Trophoblast cell (in vitro differentiated cells and primary cell): Measurements from ENCODE around the gene ZNF217.
"Not testable (repeated sequence)": the region's sequence is repeated elsewhere in the genome, so short reads cannot be mapped to it uniquely, and the experiment has no call there.

Source experiments
- DNase-seq, 2 donors: peaks; one replicate each; pipeline ENCODE4 v3.0.0-alpha.2; 2016
- H2AFZ ChIP-seq: 2 replicates; pipeline ENCODE4 v1.6.1; 2013; ENCODE audit warnings: low read length, moderate library complexity, mild to moderate bottlenecking; ENCODE audit not compliant: insufficient read depth, poor library complexity
- H2AK5ac ChIP-seq: 2 replicates; pipeline ENCODE4 v1.6.1; 2013; ENCODE audit warnings: mild to moderate bottlenecking, low read length
- H2BK120ac ChIP-seq: 2 replicates; pipeline ENCODE4 v1.6.1; 2013; ENCODE audit warnings: low read length, mild to moderate bottlenecking, moderate library complexity; ENCODE audit not compliant: insufficient read depth, poor library complexity
- H2BK12ac ChIP-seq: 2 replicates; pipeline ENCODE4 v1.6.1; 2013; ENCODE audit warnings: mild to moderate bottlenecking, low read length, moderate library complexity
- H2BK5ac ChIP-seq: 2 replicates; pipeline ENCODE4 v1.6.1; 2013; ENCODE audit warnings: low read length, low read depth, moderate library complexity, mild to moderate bottlenecking; ENCODE audit not compliant: poor library complexity
- H3K14ac ChIP-seq: 2 replicates; pipeline ENCODE4 v1.6.1; 2013; ENCODE audit warnings: mild to moderate bottlenecking, low read length
- H3K18ac ChIP-seq: 2 replicates; pipeline ENCODE4 v1.6.1; 2013; ENCODE audit warnings: mild to moderate bottlenecking, low read length
- H3K23ac ChIP-seq: 2 replicates; pipeline ENCODE4 v1.6.1; 2013; ENCODE audit warnings: low read length
- H3K27ac ChIP-seq: 2 replicates; pipeline ENCODE4 v1.5.1; 2013; ENCODE audit warnings: low read depth, mild to moderate bottlenecking, inconsistent platforms, low read length, moderate library complexity
- H3K27me3 ChIP-seq: 2 replicates; pipeline ENCODE4 v1.6.1; 2013; ENCODE audit warnings: inconsistent platforms, mild to moderate bottlenecking, low read length, moderate library complexity; ENCODE audit not compliant: insufficient read depth
- H3K36me3 ChIP-seq, 2 experiments: 1 replicate in 1 of 2; 2 replicates in 1 of 2; pipeline ENCODE4 v1.6.1; 2013; ENCODE audit warnings: low read length in 2 of 2, mild to moderate bottlenecking in 2 of 2, moderate library complexity in 1 of 2; ENCODE audit not compliant: insufficient read depth in 2 of 2, control insufficient read depth in 1 of 2
- H3K4ac ChIP-seq: 2 replicates; pipeline ENCODE4 v1.6.1; 2013; ENCODE audit warnings: low read depth, mild to moderate bottlenecking, low read length, moderate library complexity
- H3K4me1 ChIP-seq, 2 experiments: 1 replicate in 1 of 2; 2 replicates in 1 of 2; pipeline ENCODE4 v1.6.1; 2013; ENCODE audit warnings: low read length in 2 of 2, mild to moderate bottlenecking in 2 of 2, moderate library complexity in 1 of 2; ENCODE audit not compliant: insufficient read depth in 2 of 2, control insufficient read depth in 1 of 2
- H3K4me2 ChIP-seq: 2 replicates; pipeline ENCODE4 v1.6.1; 2013; ENCODE audit warnings: inconsistent platforms, mild to moderate bottlenecking, low read length, moderate library complexity
- H3K4me3 ChIP-seq: 2 replicates; pipeline ENCODE4 v1.5.1; 2013; ENCODE audit warnings: mild to moderate bottlenecking, low read depth, low read length, inconsistent platforms
- H3K79me1 ChIP-seq: one replicate; pipeline ENCODE4 v1.6.1; 2013; ENCODE audit warnings: low read length
- H3K79me2 ChIP-seq: 2 replicates; pipeline ENCODE4 v1.6.1; 2013; ENCODE audit warnings: low read length, mild to moderate bottlenecking; ENCODE audit not compliant: control insufficient read depth, insufficient read depth, poor library complexity
- H3K9ac ChIP-seq: 2 replicates; pipeline ENCODE4 v1.6.1; 2013; ENCODE audit warnings: mild to moderate bottlenecking, low read length
- H3K9me3 ChIP-seq: 2 replicates; pipeline ENCODE4 v1.6.1; 2013; ENCODE audit warnings: low read depth, mild to moderate bottlenecking, control low read depth, inconsistent platforms, low read length; ENCODE audit not compliant: insufficient read depth
- H4K12ac ChIP-seq: 2 replicates; pipeline ENCODE4 v1.6.1; 2013; ENCODE audit warnings: low read depth, mild to moderate bottlenecking, low read length, moderate library complexity
- H4K8ac ChIP-seq: 2 replicates; pipeline ENCODE4 v1.6.1; 2013; ENCODE audit warnings: low read depth, mild to moderate bottlenecking, low read length, moderate library complexity
- H4K91ac ChIP-seq: one replicate; pipeline ENCODE4 v1.6.1; 2013; ENCODE audit warnings: low read depth, mild to moderate bottlenecking, low read length, moderate library complexity
- WGBS: extraction: QIAGEN DNeasy Blood & Tissue Kit; methylation state at CpG from one replicate; pipeline ENCODE4 v1.1.7; 2013; ENCODE audit warnings: missing lambda C conversion rate; ENCODE audit not compliant: insufficient read length, insufficient coverage; ENCODE audit errors: extremely low coverage; 5-methylcytosine and 5-hydroxymethylcytosine counted together

The ZNF217 gene

GRCh38 chr20:53595742-53596141 lies 2.1 kb upstream of the ZNF217 start:
- not testable (repeated sequence) for DNase-seq, H3K23ac ChIP-seq

GRCh38 chr20:53595018-53595378 lies 1.4 kb upstream of the ZNF217 start:
- peak overlapping the region; percentile 92 for H3K4me2 ChIP-seq
- H2BK5ac ChIP-seq: no peak overlapping the region
- H2AK5ac ChIP-seq: no peak overlapping the region
- H4K91ac ChIP-seq: no peak overlapping the region
- no peak overlapping the region for H3K9ac ChIP-seq
- H3K27me3 ChIP-seq: no peaks in the 10 kb centered on the region
- no peak overlapping the region for H3K4me3 ChIP-seq
- H2BK12ac ChIP-seq: no peak overlapping the region
- H3K27ac ChIP-seq: no peak overlapping the region
- H4K8ac ChIP-seq: no peak overlapping the region
- no CpG with 5 or more reads among the region's 7 CpGs for WGBS
- no peak overlapping the region for H2BK120ac ChIP-seq
- H3K23ac ChIP-seq: no peak overlapping the region
- peaks cover 12% of the 10 kb centered on the region for H3K79me2 ChIP-seq
- no peak overlapping the region for H4K12ac ChIP-seq
- H3K79me1 ChIP-seq: peaks cover 20% of the 10 kb centered on the region
- H3K14ac ChIP-seq: no peak overlapping the region
- H3K9me3 ChIP-seq: no peaks in the 10 kb centered on the region
- H2AFZ ChIP-seq: no peak overlapping the region
- DNase-seq: no peak
- H3K4me1 ChIP-seq: peaks cover 9 to 10% of the 10 kb centered on the region in 2 experiments
- H3K18ac ChIP-seq: no peak overlapping the region
- no peaks in the 10 kb centered on the region for H3K36me3 ChIP-seq
- H3K4ac ChIP-seq: no peak overlapping the region

More at GRCh38 chr20:53595742-53596141, 2.1 kb upstream of the ZNF217 start:
- H3K4me1 ChIP-seq, H3K4me3 ChIP-seq, H4K8ac ChIP-seq, H2BK12ac ChIP-seq, H2AK5ac ChIP-seq, H3K18ac ChIP-seq, H4K91ac ChIP-seq, H2AFZ ChIP-seq, H3K27ac ChIP-seq, H3K9me3 ChIP-seq, H2BK5ac ChIP-seq, H4K12ac ChIP-seq, H3K36me3 ChIP-seq, H3K14ac ChIP-seq, H3K4ac ChIP-seq, H2BK120ac ChIP-seq, H3K9ac ChIP-seq, H3K4me2 ChIP-seq, H3K27me3 ChIP-seq: not testable (repeated sequence)
- no CpG with 5 or more reads among the region's 3 CpGs for WGBS
- Histone ChIP-seq H3K79me1 (peaks cover 20% of the 10 kb centered on the region), H3K79me2 (peaks cover 12% of the 10 kb centered on the region)

DNA sequence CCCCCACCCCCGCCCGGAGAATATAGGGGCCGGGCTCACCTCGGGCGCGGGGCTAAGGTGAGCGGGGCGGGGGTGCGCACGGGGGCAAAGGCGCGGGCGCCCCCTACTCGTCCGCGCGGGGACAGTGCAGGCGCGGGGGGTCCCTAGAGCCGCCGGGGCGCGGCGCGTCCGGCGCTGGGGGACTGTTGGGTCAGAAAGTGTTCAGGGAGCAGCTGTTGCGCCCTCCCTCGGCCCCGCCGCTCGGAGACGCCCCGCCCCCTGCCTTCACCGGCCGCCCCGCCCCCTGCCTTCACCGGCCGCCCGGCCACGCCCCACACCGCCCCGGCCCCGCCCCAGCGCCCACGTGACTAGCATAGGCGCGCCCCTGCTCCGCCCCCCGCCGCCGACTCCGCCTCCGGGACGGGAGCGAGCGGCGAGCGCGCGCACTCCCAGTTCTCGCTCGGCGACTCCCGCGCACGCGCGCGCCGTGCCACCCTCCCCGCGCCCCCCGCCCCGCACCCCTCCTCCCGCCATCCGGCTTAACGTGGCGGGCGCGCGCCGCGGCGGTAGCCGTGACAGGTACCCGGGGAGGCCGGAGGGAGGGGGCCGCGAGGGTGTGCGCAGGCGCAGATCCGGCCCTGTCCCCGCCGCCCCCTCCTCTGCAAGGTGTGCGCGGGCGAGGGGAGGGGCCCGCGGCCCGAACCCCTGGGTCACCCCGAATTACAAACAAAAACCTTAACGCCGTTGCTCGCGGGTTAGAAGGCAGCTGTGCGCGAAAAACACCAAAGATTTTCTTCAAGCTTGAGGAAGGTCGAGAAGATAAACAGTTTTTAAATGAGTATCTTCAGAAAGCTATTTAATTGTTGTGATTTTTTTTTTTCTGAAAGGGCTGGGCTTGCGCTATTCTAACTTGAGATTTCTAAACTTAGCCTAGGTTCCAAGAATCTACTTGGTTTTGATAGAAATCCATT lies 704 bp upstream of the ZNF217 start:
- Histone ChIP-seq H4K8ac (no peak overlapping the region), H3K9ac (peak overlapping the region; percentile 86), H3K14ac (no peak overlapping the region), H3K9me3 (no peaks in the 10 kb centered on the region), H3K4ac (no peak overlapping the region), H3K79me1 (peaks cover 20% of the 10 kb centered on the region), H2BK12ac (no peak overlapping the region), H2AK5ac (no peak overlapping the region), H3K36me3 (no peaks in the 10 kb centered on the region), H3K4me1 (peaks cover 9 to 10% of the 10 kb centered on the region in 2 experiments), H2AFZ (peak overlapping the region; percentile 3), H2BK5ac (peak overlapping the region; percentile 86), H3K18ac (no peak overlapping the region), H2BK120ac (peak overlapping the region; percentile 88), H3K4me2 (peak overlapping the region; percentile 92), H4K91ac (peak overlapping the region; percentile 80), H3K27me3 (no peaks in the 10 kb centered on the region), H3K23ac (no peak overlapping the region), H3K4me3 (peak overlapping the region; percentile 73), H3K27ac (peak overlapping the region; percentile 98), H3K79me2 (peaks cover 12% of the 10 kb centered on the region), H4K12ac (no peak overlapping the region)
- peak; percentile 80 to 91 for DNase-seq
- WGBS: no CpG with 5 or more reads among the region's 110 CpGs

- Histone ChIP-seq H3K18ac (peak overlapping the region; percentile 100), H2BK5ac (peak overlapping the region; percentile 99), H3K4me2 (peak overlapping the region; percentile 77), H3K79me2 (peaks cover 12% of the 10 kb centered on the region), H3K79me1 (peaks cover 16% of the 10 kb centered on the region), H2BK120ac (peak overlapping the region; percentile 93), H3K27ac (peak overlapping the region; percentile 98), H2AFZ (peak overlapping the region; percentile 45), H3K9ac (peak overlapping the region; percentile 99), H3K4me1 (peaks cover 3 to 4% of the 10 kb centered on the region in 2 experiments), H4K12ac (peak overlapping the region; percentile 91), H2BK12ac (peak overlapping the region; percentile 77), H3K27me3 (no peaks in the 10 kb centered on the region), H3K36me3 (no peaks in the 10 kb centered on the region), H4K8ac (peak overlapping the region; percentile 94), H2AK5ac (peak overlapping the region; percentile 98), H3K9me3 (no peaks in the 10 kb centered on the region), H3K4me3 (peak overlapping the region; percentile 92), H3K4ac (peak overlapping the region; percentile 100), H3K14ac (peak overlapping the region; percentile 99), H4K91ac (peak overlapping the region; percentile 98), H3K23ac (no peak overlapping the region)
- no CpG with 5 or more reads among the region's 47 CpGs for WGBS
- peak in 1 of 2 donors; percentile 21 for DNase-seq
Measured at GRCh38 chr20:53592992-53593465, 610 bp downstream of the ZNF217 start.
